22Rv1 (cell line): ENCODE data around the gene C17orf100.

Experiments used
- H3K27ac ChIP-seq: fragments of 450-650 bp; 2 replicates; pipeline ENCODE4 v1.5.1; 2017
- CTCF ChIP-seq: fragments of 450-650 bp; IDR thresholded peaks from 2 replicates; pipeline ENCODE4 v1.5.1; 2017; ENCODE audit warnings: mild to moderate bottlenecking
- ZFX ChIP-seq: fragments of 450-650 bp; IDR thresholded peaks from 2 replicates; pipeline ENCODE4 v1.6.1; 2017; ENCODE audit warnings: antibody characterized with exemption, borderline replicate concordance

C17orf100 gene

GRCh38 chr17:6636616-6637457 lies 14.7 kb upstream of the C17orf100 start:
- no peak overlapping the region for H3K27ac ChIP-seq
- no peak for TF ChIP-seq CTCF
- TF ChIP-seq ZFX: no peak

- H3K27ac ChIP-seq: no peak overlapping the region
- TF ChIP-seq CTCF (no peak), ZFX (no peak)
These were observed 14.1 kb upstream of the C17orf100 start for GRCh38 chr17:6637458-6637840.

- TF ChIP-seq ZFX: no peak
- no peak for TF ChIP-seq CTCF
- H3K27ac ChIP-seq: peak overlapping the region; percentile 93; the same call in 1 of the 2 replicates
These were observed 13.3 kb upstream of the C17orf100 start for GRCh38 chr17:6638046-6638908.

GRCh38 chr17:6639014-6639585 lies 12.5 kb upstream of the C17orf100 start:
- peak overlapping the region; percentile 93 for H3K27ac ChIP-seq
- TF ChIP-seq CTCF (no peak), ZFX (no peak)

GRCh38 chr17:6639586-6640535 lies 11.7 kb upstream of the C17orf100 start:
- TF ChIP-seq ZFX (no peak), CTCF (no peak)
- H3K27ac ChIP-seq: peak overlapping the region; percentile 93

GRCh38 chr17:6640536-6641246 lies 10.9 kb upstream of the C17orf100 start, which contains the start of the genes KIAA0753 and TXNDC17:
KIAA0753 (minus strand) TSS chr17:6640711; CDS start chr17:6635103, 5,608 bp downstream.
TXNDC17 (plus strand) TSS chr17:6641060; CDS start chr17:6641083, 23 bp downstream.
- TF ChIP-seq ZFX: no peak
- no peak for TF ChIP-seq CTCF

More at GRCh38 chr17:6640536-6641246, 10.9 kb upstream of the C17orf100 start, which contains the start of the genes KIAA0753 and TXNDC17:
- H3K27ac ChIP-seq: peak within 1 kb of the TSS; percentile 93
